Smooth muscle cell of the pulmonary artery (primary cell): ENCODE results near the gene SND1. TPM values are rescaled to one million over a fixed set of nuclear protein-coding genes. Genes with fewer than 3 reads are reported as not detected.

Experiments
- total RNA-seq: library from RNA; depleted of rRNA; stranded (reverse); fragments of >200 nt; gene quantifications from 2 replicates; pipeline ENCODE4 v1.2.3, GENCODE V29; 2014

SND1 gene
- 203 and 212 TPM in 2 replicates for total RNA-seq

GRCh38 chr7:127651556-127652332 is at the start of gene SND1:
SND1 (plus strand) TSS chr7:127652194; CDS start chr7:127652374, 180 bp downstream.

GRCh38 chr7:127618042-127618441 is 34.0 kb upstream of the SND1 start, which contains the start of gene PAX4:
PAX4 (minus strand) TSS chr7:127618142; CDS start chr7:127615928, 2,214 bp downstream.

GRCh38 chr7:128030654-128031611 is 378.9 kb downstream of the SND1 start, which contains the start of gene LRRC4:
LRRC4 (minus strand) TSS chr7:128031437; CDS start chr7:128030640, 797 bp downstream.

Other genes starting within 250 kb of the SND1 start
- 21.7 and 22.9 TPM in 2 replicates for gene GCC1, start 66.6 kb upstream of the SND1 start, total RNA-seq
- 75.5 and 94.2 TPM in 2 replicates for gene ARF5, start 63.8 kb upstream of the SND1 start, total RNA-seq
- 0.36 and 0.52 TPM in 2 replicates for gene FSCN3, start 58.5 kb upstream of the SND1 start, total RNA-seq
- not detected in 2 replicates for gene PAX4, start 34.1 kb upstream of the SND1 start, total RNA-seq